SK-N-SH treated with all-trans-retinoic acid at 6 μM for 48 hours (cell line): ENCODE results near the gene AP3B1.
"Not testable (repeated sequence)": the region's sequence is repeated elsewhere in the genome, so short reads cannot be mapped to it uniquely, and the experiment has no call there.

Source experiments
- ATAC-seq: fragments of 200-7000 bp; cut with Tn5 transposase; 3 replicates; pipeline ENCODE4 v1.9.1; 2020; ENCODE audit warnings: mild to moderate bottlenecking, moderate library complexity
- ARNTL ChIP-seq: fragments of 450-650 bp; formaldehyde crosslinking; IDR thresholded peaks from 2 replicates; pipeline ENCODE4 v1.5.0; 2020; ENCODE audit warnings: low read depth, mild to moderate bottlenecking, moderate library complexity, borderline replicate concordance
- BACH2 ChIP-seq: fragments of 250-450 bp; sonication (Bioruptor Pico); IDR thresholded peaks from 2 replicates; pipeline ENCODE4 v1.9.0; 2021; ENCODE audit warnings: mild to moderate bottlenecking, borderline replicate concordance
- CSDC2 ChIP-seq: fragments of 250-450 bp; sonication (Bioruptor Pico); IDR thresholded peaks from 2 replicates; pipeline ENCODE4 v1.5.0; 2020; ENCODE audit warnings: mild to moderate bottlenecking, moderate library complexity
- ESRRG ChIP-seq: fragments of 250-450 bp; sonication (Bioruptor Pico); IDR thresholded peaks from 2 replicates; pipeline ENCODE4 v1.6.1; 2021; ENCODE audit warnings: mild to moderate bottlenecking
- OSR1 ChIP-seq: fragments of 250-450 bp; sonication (Bioruptor Pico); IDR thresholded peaks from 2 replicates; pipeline ENCODE4 v1.8.0; 2022; ENCODE audit warnings: moderate library complexity, mild to moderate bottlenecking, inconsistent platforms
- PPARA ChIP-seq: fragments of 250-450 bp; sonication (Bioruptor Pico); IDR thresholded peaks from 2 replicates; pipeline ENCODE4 v1.5.0; 2020; ENCODE audit warnings: mild to moderate bottlenecking, borderline replicate concordance
- RARB ChIP-seq: fragments of 250-450 bp; sonication (Bioruptor Pico); IDR thresholded peaks from 2 replicates; pipeline ENCODE4 v1.8.0; 2021; ENCODE audit warnings: mild to moderate bottlenecking, moderate library complexity
- SNAI2 ChIP-seq: fragments of 250-450 bp; sonication (Bioruptor Pico); IDR thresholded peaks from 2 replicates; pipeline ENCODE4 v1.5.0; 2020; ENCODE audit warnings: mild to moderate bottlenecking, moderate library complexity
- TCF4 ChIP-seq: fragments of 250-450 bp; sonication (Bioruptor Pico); IDR thresholded peaks from 2 replicates; pipeline ENCODE4 v1.8.0; 2021; ENCODE audit warnings: mild to moderate bottlenecking, moderate library complexity, borderline replicate concordance
- TOX ChIP-seq: fragments of 250-450 bp; sonication (Bioruptor Pico); IDR thresholded peaks from 2 replicates; pipeline ENCODE4 v1.8.0; 2021; ENCODE audit warnings: mild to moderate bottlenecking, moderate library complexity, borderline replicate concordance
- ZC3H10 ChIP-seq: fragments of 250-450 bp; sonication (Bioruptor Pico); IDR thresholded peaks from 2 replicates; pipeline ENCODE4 v1.5.1; 2021; ENCODE audit warnings: mild to moderate bottlenecking, moderate library complexity
- ZFP30 ChIP-seq: fragments of 450-650 bp; formaldehyde crosslinking; IDR thresholded peaks from 2 replicates; pipeline ENCODE4 v1.5.0; 2022; ENCODE audit warnings: mild to moderate bottlenecking, moderate library complexity
- ZNF70 ChIP-seq: fragments of 450-650 bp; formaldehyde crosslinking; IDR thresholded peaks from 2 replicates; pipeline ENCODE4 v1.5.0; 2020; ENCODE audit warnings: mild to moderate bottlenecking, moderate library complexity
- ZNF8 ChIP-seq: fragments of 450-650 bp; formaldehyde crosslinking; IDR thresholded peaks from 2 replicates; pipeline ENCODE4 v1.5.0; 2020; ENCODE audit warnings: mild to moderate bottlenecking, moderate library complexity
- TF ChIP-seq, protein P1 (sequence below): fragments of 250-450 bp; sonication (Bioruptor Pico); IDR thresholded peaks from 2 replicates; pipeline ENCODE4 v1.5.1; 2020; ENCODE audit warnings: low read depth, mild to moderate bottlenecking, moderate library complexity
- TF ChIP-seq, protein P2 (sequence below): fragments of 250-450 bp; sonication (Bioruptor Pico); IDR thresholded peaks from 2 replicates; pipeline ENCODE4 v1.8.0; 2020; ENCODE audit warnings: mild to moderate bottlenecking, moderate library complexity, borderline replicate concordance
- TF ChIP-seq, protein P3 (sequence below): fragments of 250-450 bp; sonication (Bioruptor Pico); IDR thresholded peaks from 2 replicates; pipeline ENCODE4 v1.5.0; 2020; ENCODE audit warnings: mild to moderate bottlenecking, moderate library complexity
- TF ChIP-seq, protein P4 (sequence below): fragments of 250-450 bp; sonication (Bioruptor Pico); IDR thresholded peaks from 2 replicates; pipeline ENCODE4 v1.8.0; 2021; ENCODE audit warnings: low read depth, mild to moderate bottlenecking, moderate library complexity, borderline replicate concordance

The AP3B1 gene

DNA sequence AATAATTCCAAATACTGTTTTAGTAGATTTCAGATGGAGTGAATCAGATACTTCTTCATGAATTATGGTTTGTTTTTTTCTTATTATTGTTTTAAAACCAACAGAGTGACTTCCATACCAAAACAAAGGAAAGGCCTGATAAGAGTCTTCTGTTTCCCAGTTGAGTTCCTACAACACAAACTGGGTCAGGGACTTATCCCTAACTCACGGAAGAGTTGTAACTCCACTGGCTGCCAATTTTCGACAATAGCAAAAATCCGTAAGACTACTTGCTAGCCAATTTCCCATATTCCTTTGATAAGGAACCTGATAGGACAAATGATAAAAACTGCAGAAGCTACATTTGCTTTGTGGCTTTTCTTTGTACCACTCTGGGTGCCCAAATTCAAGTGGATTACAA, 219.2 kb downstream of the AP3B1 start:
- no peak for ATAC-seq
- TF ChIP-seq ZC3H10 (CRISPR knock-in tag) (no peak), RARB (CRISPR knock-in tag) (no peak), ZNF8 (CRISPR knock-in tag) (no peak), CSDC2 (CRISPR knock-in tag) (no peak), SNAI2 (CRISPR knock-in tag) (no peak)

DNA sequence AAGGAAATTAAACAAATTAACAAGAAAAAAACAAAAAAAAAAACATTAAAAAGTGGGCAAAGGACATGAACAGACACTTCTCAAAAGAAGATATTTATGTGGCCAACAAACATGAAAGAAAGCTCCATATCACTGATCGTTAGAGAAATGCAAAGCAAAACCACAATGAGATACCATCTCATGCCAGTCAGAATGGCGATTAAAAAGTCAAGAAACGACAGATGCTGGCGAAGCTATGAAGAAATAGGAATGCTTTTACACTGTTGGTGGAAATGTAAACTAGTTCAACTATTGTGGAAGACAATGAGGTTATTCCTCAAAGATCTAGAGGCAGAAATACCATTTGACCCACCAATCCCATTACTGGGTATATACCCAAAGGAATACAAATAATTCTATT, 223.8 kb downstream of the AP3B1 start:
- not testable (repeated sequence) for ATAC-seq

DNA sequence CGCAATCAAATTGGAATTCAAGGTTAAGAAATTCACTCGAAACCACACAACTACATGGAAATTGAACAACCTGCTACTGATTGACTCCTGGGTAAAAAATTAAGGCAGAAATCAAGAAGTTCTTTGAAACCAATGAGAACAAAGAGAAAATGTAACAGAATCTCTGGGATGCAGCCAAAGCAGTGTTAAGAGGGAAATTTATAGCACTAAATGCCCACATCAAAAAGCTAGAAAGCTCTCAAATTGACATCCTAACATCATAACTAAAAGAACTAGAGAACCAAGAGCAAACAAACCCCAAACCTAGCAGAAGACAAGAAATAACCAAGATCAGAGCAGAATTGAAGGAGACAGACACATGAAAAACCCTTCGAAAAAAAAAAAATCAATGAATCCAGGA, 226.9 kb downstream of the AP3B1 start:
- ATAC-seq: not testable (repeated sequence)

DNA sequence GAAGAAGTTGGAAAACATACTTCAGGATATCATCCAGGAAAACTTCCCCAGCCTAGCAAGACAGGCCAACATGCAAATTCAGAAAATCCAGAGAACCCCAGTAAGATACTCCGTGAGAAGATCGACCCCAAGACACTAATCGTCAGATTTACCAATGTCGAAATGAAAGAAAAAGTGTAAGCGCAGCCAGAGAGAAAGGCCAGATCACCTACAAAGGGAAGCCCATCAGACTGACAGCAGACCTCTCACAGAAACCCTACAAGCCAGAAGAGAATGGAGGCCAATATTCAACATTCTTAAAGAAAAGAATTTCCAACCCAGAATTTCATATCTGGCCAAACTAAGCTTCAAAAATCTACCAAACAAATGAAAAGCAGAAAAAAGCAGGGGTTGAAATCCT, 227.8 kb downstream of the AP3B1 start:
- ATAC-seq: not testable (repeated sequence)

DNA sequence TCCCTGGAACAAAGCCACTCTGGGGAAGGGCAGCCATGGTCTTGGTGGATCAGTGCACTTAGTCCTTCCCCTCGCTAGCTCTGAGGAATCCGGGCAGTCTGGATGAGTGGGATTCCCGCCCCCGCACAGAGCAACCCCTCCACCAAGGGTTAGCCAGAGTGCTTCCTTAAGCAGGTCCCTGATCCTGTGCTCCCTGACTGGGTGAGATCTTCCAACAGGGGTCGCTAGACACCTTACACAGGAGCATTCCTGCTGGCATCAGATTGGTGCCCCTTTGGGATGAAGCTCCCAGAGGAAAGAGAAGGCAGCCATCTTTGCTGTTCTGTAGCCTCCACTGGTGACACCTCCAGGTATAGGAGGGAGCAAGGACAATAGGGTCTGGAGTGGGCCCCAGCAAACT, 228.8 kb downstream of the AP3B1 start:
- ATAC-seq: no peak
- TF ChIP-seq ESRRG (CRISPR knock-in tag): no peak
- TF ChIP-seq RARB (CRISPR knock-in tag): no peak
- TF ChIP-seq, protein P1, sequence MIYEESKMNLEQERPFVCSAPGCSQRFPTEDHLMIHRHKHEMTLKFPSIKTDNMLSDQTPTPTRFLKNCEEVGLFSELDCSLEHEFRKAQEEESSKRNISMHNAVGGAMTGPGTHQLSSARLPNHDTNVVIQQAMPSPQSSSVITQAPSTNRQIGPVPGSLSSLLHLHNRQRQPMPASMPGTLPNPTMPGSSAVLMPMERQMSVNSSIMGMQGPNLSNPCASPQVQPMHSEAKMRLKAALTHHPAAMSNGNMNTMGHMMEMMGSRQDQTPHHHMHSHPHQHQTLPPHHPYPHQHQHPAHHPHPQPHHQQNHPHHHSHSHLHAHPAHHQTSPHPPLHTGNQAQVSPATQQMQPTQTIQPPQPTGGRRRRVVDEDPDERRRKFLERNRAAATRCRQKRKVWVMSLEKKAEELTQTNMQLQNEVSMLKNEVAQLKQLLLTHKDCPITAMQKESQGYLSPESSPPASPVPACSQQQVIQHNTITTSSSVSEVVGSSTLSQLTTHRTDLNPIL (CRISPR knock-in tag): no peak
- TF ChIP-seq ZNF70 (CRISPR knock-in tag): no peak
- TF ChIP-seq TOX (CRISPR knock-in tag): no peak

DNA sequence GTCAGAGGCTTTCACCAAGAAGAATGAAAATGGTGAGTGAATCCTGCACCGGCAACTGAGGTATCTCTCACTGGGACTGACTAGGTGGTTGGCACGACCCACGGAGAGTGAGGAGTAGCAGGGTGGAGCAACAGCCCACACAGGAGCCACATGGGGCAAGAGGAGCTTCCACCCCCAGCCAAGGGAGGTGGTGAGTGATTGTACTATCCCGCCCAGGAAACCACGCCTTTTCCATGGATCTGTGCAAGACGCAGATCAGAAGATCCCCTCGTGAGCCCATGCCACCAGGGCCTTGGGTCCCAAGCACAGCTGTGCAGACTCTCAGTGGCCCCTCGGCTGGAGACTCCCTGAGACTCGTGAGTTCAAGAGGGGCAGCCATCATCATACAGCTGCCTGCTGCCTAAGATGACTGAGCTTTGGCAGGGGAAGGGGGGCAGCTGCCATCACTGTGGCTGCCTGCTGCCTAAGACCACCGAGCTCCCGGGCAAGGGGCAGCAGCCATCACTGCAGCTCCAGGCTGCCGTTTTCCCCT, 229.5 kb downstream of the AP3B1 start:
- TF ChIP-seq TOX (CRISPR knock-in tag): no peak
- no peak for TF ChIP-seq SNAI2 (CRISPR knock-in tag)
- no peak for TF ChIP-seq BACH2 (CRISPR knock-in tag)
- TF ChIP-seq, protein P2, sequence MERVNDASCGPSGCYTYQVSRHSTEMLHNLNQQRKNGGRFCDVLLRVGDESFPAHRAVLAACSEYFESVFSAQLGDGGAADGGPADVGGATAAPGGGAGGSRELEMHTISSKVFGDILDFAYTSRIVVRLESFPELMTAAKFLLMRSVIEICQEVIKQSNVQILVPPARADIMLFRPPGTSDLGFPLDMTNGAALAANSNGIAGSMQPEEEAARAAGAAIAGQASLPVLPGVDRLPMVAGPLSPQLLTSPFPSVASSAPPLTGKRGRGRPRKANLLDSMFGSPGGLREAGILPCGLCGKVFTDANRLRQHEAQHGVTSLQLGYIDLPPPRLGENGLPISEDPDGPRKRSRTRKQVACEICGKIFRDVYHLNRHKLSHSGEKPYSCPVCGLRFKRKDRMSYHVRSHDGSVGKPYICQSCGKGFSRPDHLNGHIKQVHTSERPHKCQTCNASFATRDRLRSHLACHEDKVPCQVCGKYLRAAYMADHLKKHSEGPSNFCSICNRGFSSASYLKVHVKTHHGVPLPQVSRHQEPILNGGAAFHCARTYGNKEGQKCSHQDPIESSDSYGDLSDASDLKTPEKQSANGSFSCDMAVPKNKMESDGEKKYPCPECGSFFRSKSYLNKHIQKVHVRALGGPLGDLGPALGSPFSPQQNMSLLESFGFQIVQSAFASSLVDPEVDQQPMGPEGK (CRISPR knock-in tag): no peak
- TF ChIP-seq, protein P3, sequence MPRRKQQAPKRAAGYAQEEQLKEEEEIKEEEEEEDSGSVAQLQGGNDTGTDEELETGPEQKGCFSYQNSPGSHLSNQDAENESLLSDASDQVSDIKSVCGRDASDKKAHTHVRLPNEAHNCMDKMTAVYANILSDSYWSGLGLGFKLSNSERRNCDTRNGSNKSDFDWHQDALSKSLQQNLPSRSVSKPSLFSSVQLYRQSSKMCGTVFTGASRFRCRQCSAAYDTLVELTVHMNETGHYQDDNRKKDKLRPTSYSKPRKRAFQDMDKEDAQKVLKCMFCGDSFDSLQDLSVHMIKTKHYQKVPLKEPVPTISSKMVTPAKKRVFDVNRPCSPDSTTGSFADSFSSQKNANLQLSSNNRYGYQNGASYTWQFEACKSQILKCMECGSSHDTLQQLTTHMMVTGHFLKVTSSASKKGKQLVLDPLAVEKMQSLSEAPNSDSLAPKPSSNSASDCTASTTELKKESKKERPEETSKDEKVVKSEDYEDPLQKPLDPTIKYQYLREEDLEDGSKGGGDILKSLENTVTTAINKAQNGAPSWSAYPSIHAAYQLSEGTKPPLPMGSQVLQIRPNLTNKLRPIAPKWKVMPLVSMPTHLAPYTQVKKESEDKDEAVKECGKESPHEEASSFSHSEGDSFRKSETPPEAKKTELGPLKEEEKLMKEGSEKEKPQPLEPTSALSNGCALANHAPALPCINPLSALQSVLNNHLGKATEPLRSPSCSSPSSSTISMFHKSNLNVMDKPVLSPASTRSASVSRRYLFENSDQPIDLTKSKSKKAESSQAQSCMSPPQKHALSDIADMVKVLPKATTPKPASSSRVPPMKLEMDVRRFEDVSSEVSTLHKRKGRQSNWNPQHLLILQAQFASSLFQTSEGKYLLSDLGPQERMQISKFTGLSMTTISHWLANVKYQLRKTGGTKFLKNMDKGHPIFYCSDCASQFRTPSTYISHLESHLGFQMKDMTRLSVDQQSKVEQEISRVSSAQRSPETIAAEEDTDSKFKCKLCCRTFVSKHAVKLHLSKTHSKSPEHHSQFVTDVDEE: no peak
- no peak for ATAC-seq

DNA sequence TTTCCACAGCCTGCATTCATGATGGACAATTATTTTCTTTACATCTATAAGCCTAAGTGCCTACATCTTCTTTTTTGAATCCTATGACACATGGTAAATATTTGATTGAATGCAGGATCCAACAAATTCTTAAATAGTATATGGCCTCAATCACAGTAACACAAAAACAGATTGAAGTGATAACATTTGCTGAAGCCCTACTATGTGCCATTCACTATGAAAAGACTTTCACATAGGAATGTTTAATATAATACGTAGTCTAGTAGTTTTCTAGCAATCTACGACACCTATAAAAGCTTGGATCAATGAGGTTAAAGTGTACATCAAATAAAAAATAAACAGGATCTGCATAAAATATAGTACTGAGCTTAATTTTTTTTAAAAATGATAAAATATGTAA, 231.0 kb downstream of the AP3B1 start:
- no peak for ATAC-seq
- TF ChIP-seq ZNF70 (CRISPR knock-in tag) (no peak), TOX (CRISPR knock-in tag) (no peak), ZC3H10 (CRISPR knock-in tag) (no peak), ZFP30 (no peak)
- TF ChIP-seq, all 23 proteins: peak for 0

DNA sequence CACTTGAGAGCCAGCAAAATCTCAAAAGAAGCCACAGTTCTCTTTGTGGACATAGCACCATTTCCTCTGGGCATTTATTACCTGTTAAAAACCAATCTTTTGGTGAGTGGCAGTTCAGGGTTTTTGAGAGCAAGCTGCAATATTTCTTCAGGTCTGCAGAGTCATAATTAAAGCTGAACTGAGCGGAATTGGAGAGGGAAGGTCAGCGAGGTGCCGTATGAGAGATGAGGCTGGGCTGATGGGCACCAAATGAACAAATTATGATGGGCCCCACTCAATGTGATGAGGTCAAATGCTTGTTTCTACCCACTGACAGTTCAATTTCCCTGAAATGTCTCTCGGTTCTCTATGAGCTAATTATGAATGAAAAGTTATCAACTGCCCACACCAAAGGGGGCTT, 231.9 kb downstream of the AP3B1 start:
- no peak for ATAC-seq
- TF ChIP-seq OSR1 (CRISPR knock-in tag) (no peak), ARNTL (CRISPR knock-in tag) (no peak), ZC3H10 (CRISPR knock-in tag) (no peak), ZNF70 (CRISPR knock-in tag) (no peak), RARB (CRISPR knock-in tag) (no peak), CSDC2 (CRISPR knock-in tag) (no peak), TCF4 (CRISPR knock-in tag) (no peak), BACH2 (CRISPR knock-in tag) (no peak), PPARA (no peak)
- TF ChIP-seq, protein P1 (CRISPR knock-in tag): no peak
- TF ChIP-seq, protein P4, sequence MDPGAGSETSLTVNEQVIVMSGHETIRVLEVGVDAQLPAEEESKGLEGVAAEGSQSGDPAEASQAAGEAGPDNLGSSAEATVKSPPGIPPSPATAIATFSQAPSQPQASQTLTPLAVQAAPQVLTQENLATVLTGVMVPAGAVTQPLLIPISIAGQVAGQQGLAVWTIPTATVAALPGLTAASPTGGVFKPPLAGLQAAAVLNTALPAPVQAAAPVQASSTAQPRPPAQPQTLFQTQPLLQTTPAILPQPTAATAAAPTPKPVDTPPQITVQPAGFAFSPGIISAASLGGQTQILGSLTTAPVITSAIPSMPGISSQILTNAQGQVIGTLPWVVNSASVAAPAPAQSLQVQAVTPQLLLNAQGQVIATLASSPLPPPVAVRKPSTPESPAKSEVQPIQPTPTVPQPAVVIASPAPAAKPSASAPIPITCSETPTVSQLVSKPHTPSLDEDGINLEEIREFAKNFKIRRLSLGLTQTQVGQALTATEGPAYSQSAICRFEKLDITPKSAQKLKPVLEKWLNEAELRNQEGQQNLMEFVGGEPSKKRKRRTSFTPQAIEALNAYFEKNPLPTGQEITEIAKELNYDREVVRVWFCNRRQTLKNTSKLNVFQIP: no peak
